Fibroblast of the conjunctiva (primary cell): ENCODE data around the gene BAIAP2.
"Not testable (repeated sequence)": the region's sequence is repeated elsewhere in the genome, so short reads cannot be mapped to it uniquely, and the experiment has no call there.

Source experiments
- DNase-seq: peaks from one replicate; pipeline ENCODE4 v3.0.0-alpha.2; 2010; ENCODE audit warnings: low read depth

The BAIAP2 gene

GRCh38 chr17:81000631-81001357, 34.2 kb upstream of the BAIAP2 start:
- no peak for DNase-seq

DNA sequence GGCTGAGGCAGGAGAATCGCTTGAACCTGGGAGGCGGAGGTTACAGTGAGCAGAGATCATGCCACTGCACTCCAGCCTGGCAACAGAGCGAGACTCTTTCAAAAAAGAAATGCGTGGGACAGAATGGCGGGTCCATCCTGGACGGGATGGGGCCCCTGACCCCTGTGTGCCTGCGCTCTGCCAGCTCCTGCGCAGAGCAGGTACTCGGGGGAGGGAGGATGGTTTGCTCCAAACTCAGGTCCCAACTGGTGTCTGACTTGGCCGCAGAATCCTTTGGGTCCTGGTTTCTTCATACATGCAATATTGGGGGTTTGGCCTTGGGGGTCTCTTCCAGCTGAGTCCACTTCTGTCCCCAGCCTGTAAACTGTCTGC, 33.0 kb upstream of the BAIAP2 start:
- DNase-seq: no peak

- peak; percentile 55 for DNase-seq
Measured at GRCh38 chr17:81002409-81003361, 32.3 kb upstream of the BAIAP2 start.

DNA sequence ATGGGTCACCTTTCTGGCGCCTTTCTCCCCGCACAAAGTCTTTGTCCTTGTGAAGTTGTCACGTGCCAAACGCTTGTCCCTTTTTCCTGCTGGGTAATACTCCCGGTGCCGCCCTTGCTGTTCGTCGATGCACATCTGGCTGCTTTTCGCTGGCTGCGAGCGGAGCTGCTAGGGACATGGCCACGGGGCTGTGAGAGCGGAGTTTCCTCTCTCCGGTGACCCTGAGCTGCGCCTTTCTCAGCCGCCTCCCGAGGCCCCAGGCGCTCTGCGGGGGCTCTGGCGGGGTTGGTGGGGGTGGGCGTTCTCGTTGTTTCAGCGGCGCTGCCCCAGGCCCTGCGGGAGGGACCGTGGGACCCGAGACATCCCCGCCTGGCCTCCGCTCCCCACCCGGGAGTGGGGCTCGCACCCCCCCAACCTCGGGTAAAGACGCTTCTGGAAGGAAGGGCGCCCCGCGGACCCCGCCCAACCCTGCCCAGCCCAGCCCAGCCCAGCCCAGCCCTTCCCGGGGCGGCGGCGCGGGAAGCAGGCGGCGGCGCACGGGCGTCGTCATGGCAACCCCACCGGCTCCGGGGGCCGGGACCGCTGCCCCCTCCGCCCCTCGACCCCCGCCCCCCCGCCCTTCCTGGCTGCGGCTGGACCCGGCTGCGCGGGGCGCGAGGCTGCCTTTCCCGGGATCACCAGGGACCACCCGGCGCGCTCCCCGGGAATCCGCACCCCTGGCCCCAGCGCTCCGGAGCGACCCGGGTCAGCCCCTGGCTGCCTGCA, 31.1 kb upstream of the BAIAP2 start:
- DNase-seq: no peak

GRCh38 chr17:81006891-81007290, 28.1 kb upstream of the BAIAP2 start:
- no peak for DNase-seq

GRCh38 chr17:81008140-81008539, 26.8 kb upstream of the BAIAP2 start:
- DNase-seq: no peak

DNA sequence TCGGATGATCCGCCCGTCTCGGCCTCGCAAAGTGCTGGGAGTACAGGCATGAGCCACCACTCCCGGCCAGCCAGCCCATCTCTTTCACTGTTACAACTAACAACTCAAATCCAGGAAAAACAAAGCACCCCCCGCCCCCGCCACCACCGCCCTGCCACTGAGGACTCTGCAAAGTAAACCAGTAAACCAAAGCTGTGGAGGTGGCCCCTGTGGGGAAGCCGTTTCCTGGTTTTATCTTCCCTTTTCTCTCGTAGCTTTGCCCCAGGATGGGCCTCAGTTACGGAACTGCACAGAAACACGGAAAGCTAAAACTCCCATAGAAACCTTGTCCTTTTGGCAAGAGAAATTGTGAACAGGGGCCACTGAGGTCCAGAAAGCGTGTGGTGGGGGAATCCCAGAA, 25.8 kb upstream of the BAIAP2 start:
- DNase-seq: no peak

GRCh38 chr17:81010935-81011334, 24.0 kb upstream of the BAIAP2 start:
- no peak for DNase-seq

DNA sequence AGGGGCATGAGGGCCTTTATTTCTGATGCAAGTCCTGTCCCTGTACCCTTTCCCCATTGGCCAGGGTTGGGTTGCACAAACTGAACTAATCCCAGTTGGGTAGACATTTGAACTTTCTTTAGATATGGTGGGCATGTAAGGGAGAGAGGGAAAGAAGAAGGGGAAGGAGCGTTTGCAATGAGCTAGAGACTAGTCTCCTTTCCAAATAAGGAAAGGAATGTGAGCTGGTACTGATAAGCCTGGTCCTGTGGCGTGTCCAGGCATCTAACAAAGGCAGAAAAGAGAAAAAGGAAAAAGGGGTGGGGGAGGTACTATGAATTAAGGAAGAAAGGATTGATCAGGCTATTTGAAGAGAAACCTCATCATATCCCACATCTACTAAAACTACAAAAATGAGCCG, 23.0 kb upstream of the BAIAP2 start:
- DNase-seq: no peak

- no peak for DNase-seq
Measured at GRCh38 chr17:81012574-81013447, 22.1 kb upstream of the BAIAP2 start.

- DNase-seq: no peak
Measured at GRCh38 chr17:81013642-81014041, 21.3 kb upstream of the BAIAP2 start.

DNA sequence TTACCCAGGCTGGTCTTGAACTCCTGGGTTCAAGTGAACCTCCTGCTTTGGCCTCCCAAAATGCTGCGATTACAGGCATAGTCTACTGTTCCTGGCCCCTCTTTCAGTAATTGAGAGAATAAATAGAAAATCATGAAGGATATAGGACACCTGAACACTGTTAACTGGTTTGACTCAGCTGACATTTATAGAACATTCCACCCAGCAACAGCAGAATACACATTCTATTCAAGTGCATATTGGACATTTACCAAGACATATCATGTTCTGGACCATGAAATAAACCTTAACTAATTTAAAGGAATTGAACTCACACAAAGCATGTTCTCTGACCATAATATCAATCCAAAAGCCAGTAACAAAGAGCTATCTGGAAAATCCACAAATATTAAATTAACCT, 19.8 kb upstream of the BAIAP2 start:
- DNase-seq: no peak

DNA sequence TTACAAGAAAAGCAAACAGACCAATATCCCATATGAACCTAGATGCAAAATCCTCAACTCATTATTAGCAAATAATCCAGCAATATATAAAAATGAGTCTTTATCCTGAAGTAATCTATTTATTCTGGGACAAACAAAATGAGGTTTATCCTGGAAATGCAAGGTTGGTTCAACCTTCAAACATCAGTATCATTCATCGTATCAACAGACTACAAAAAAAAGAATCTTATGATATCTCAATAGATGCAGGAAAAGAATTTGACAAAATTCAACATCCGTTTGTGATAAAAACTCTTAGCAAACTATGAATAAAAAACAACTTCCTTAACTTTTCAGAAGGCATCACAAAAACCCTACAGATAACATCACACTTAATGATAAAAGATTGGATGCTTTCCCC, 18.4 kb upstream of the BAIAP2 start:
- no peak for DNase-seq

GRCh38 chr17:81017330-81017729, 17.6 kb upstream of the BAIAP2 start:
- not testable (repeated sequence) for DNase-seq

- no peak for DNase-seq
Measured at GRCh38 chr17:81018044-81018802, 16.7 kb upstream of the BAIAP2 start.

- DNase-seq: no peak
Measured at GRCh38 chr17:81019563-81020442, 15.1 kb upstream of the BAIAP2 start.

DNA sequence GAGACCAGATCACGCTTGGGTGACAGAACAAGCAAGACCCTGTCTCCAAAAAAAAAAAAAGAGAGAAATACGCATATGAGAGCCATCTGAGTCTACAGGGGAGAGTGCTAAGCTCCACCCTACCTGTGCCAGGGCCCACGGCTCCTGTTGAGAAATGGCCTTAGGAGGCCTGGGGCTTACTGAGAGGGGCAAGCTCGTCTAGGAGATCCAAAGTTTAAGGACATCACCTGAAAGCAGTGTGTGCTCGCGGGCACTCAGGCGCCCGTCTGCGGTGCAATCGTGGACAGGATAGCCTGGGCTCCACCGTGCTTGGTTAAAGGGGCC, 14.5 kb upstream of the BAIAP2 start:
- no peak for DNase-seq

- no peak for DNase-seq
Measured at GRCh38 chr17:81020767-81021497, 14.0 kb upstream of the BAIAP2 start.
